AG09319 (cell line): ENCODE results near the gene DENND5A.

ENCODE experiments used
- DNase-seq: peaks from one replicate; pipeline ENCODE4 v3.0.0-alpha.2; 2010; ENCODE audit warnings: low read depth; ENCODE audit errors: extremely low read depth
- TF ChIP-seq, protein P1 (sequence below): IDR thresholded peaks from 2 replicates; pipeline ENCODE4 v1.5.1; 2011; ENCODE audit warnings: low read depth, mild to moderate bottlenecking, inconsistent platforms, low read length, moderate library complexity

The DENND5A gene

DNA sequence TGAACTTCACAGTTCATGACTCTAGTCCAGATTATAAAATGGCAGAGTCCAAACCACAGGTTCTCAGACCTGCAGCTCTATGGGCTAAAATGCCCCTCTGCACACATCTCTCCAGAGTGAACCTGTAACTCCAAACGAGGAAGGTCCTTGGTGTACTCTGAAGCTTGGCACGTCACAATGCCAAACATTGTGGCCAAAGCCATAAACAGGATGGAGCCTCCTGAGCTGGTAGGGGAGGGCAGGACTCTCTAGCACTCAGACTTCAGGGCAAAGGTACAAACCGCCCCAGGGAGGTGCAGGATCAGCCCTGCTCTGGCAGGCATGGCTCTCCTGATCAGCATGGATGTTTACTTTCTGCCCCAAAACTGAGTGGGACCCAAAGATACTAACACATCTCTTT lies 176.1 kb downstream of the DENND5A start:
- TF ChIP-seq, protein P1, sequence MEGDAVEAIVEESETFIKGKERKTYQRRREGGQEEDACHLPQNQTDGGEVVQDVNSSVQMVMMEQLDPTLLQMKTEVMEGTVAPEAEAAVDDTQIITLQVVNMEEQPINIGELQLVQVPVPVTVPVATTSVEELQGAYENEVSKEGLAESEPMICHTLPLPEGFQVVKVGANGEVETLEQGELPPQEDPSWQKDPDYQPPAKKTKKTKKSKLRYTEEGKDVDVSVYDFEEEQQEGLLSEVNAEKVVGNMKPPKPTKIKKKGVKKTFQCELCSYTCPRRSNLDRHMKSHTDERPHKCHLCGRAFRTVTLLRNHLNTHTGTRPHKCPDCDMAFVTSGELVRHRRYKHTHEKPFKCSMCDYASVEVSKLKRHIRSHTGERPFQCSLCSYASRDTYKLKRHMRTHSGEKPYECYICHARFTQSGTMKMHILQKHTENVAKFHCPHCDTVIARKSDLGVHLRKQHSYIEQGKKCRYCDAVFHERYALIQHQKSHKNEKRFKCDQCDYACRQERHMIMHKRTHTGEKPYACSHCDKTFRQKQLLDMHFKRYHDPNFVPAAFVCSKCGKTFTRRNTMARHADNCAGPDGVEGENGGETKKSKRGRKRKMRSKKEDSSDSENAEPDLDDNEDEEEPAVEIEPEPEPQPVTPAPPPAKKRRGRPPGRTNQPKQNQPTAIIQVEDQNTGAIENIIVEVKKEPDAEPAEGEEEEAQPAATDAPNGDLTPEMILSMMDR: no peak
- DNase-seq: no peak
